Heart left ventricle (tissue), 13 donors: ENCODE data around the gene MYNN.

ENCODE experiments used
- POLR2A ChIP-seq, 2 donors: fragments of 450-650 bp; IDR thresholded peaks; one replicate each; pipeline ENCODE4 v1.6.1; 2017; ENCODE audit warnings: antibody characterized with exemption in 2 of 2, mild to moderate bottlenecking in 2 of 2, moderate library complexity in 2 of 2
- TF ChIP-seq, protein P1 (sequence below), 12 donors: fragments of 200-600 bp; sonication (generic) in 4 of 12; IDR thresholded peaks; one replicate each; pipeline versions ENCODE4 v1.5.0 to v1.8.0; 2018 to 2022; ENCODE audit warnings: antibody characterized with exemption in 12 of 12, mild to moderate bottlenecking in 5 of 12
- donor health status: ischemic (EF 13 %, LVEDD 7.1; RV severe dilation, severe dysfunction).
- donor health status: DM: no; HTN: yes; CAD: no.
- donor health status: DM: no; HTN: no; CAD: no.
- donor health status: ischemic (EF 25% LVEDD 6.9; RV normal size, moderate dysfunction).
- donor health status: ischemic (EF 25% LVEDD 5.7; RV mildly dilated, moderate dysfunction).
- donor health status: ischemic (EF 35%, LVEDD 5.7; RV mildly dilated, moderate dysfunction).
- donor health status: nonischemic (EF 11% LVEDD 7.7; RV severe dilation, severe dysfunction).
- donor health status: DM: yes; HTN: yes; CAD: no.
- donor health status: PGD.
- donor health status: ischemic (EF 29% LVEDD 5.4; RV normal size, mild dysfunction).
- donor health status: nonischemic (EF 23%, LVEDD 6.1; RV moderate dilation, normal function).

DNA sequence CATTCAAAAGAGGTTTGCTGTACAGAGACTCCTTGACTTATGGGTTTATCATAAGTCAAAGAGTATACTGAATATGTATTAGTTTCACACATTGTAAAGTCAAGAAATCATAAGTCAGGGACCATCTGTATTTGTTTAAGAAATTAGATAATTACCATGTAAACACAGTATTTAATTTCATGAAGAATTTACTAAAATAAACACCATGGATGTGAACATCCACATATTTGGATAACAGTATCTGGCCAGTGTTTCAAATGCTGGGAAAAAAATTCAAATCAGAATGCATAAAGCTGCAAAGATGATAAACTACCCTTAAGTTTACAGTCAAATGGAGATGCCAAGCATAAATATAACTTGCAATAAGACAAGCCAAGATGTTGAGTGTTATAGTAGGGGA lies 17.0 kb downstream of the MYNN start:
- TF ChIP-seq, protein P1, sequence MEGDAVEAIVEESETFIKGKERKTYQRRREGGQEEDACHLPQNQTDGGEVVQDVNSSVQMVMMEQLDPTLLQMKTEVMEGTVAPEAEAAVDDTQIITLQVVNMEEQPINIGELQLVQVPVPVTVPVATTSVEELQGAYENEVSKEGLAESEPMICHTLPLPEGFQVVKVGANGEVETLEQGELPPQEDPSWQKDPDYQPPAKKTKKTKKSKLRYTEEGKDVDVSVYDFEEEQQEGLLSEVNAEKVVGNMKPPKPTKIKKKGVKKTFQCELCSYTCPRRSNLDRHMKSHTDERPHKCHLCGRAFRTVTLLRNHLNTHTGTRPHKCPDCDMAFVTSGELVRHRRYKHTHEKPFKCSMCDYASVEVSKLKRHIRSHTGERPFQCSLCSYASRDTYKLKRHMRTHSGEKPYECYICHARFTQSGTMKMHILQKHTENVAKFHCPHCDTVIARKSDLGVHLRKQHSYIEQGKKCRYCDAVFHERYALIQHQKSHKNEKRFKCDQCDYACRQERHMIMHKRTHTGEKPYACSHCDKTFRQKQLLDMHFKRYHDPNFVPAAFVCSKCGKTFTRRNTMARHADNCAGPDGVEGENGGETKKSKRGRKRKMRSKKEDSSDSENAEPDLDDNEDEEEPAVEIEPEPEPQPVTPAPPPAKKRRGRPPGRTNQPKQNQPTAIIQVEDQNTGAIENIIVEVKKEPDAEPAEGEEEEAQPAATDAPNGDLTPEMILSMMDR (IDR thresholded peaks at IDR 0.05): no peak
- no peak for TF ChIP-seq POLR2A (IDR thresholded peaks at IDR 0.05)
